Panc1 (cell line): Measurements from ENCODE around the gene DAAM2. TPM values are rescaled to one million over a fixed set of nuclear protein-coding genes. Genes with fewer than 3 reads are reported as not detected.

Experiments
- ATAC-seq: fragments of 200-7000 bp; cut with Tn5 transposase; 2 replicates; pipeline ENCODE4 v1.9.1; 2020; ENCODE audit warnings: mild to moderate bottlenecking, moderate library complexity
- BruUV-seq: library from RNA; stranded (reverse); fragments of 400-500 nt; replicated peaks from 2 replicates; lab custom pipeline; 2021; lab: Mats Ljungman, UMichigan
- CTCF ChIA-PET: fragments of 300-600 bp; sonication (Branson Sonifier 250); formaldehyde crosslinking; loops from one replicate; lab custom pipeline; 2022; ENCODE audit warnings: antibody characterized with exemption; lab: Charles Lee
- POLR2A ChIA-PET: fragments of 300-600 bp; sonication (Branson Sonifier 250); formaldehyde crosslinking; loops from one replicate; lab custom pipeline; 2022; ENCODE audit warnings: antibody characterized with exemption; lab: Charles Lee
- DNase-seq: peaks from one replicate; pipeline ENCODE4 v3.0.0-alpha.2; 2010; ENCODE audit warnings: low read depth, low spot score
- H3K27ac ChIP-seq: 2 replicates; pipeline ENCODE4 v1.5.1; 2011; ENCODE audit warnings: mild to moderate bottlenecking, low read length, inconsistent platforms
- H3K27me3 ChIP-seq: fragments of 200-500 bp; sonication (Bioruptor generic); 2 replicates; pipeline ENCODE4 v1.6.0; 2014; ENCODE audit warnings: low read length, inconsistent platforms; ENCODE audit not compliant: control insufficient read depth, insufficient read depth
- H3K36me3 ChIP-seq: fragments of 200-500 bp; sonication (Bioruptor generic); 2 replicates; pipeline ENCODE4 v1.5.1; 2014; ENCODE audit warnings: inconsistent platforms, mild to moderate bottlenecking, low read length, moderate library complexity; ENCODE audit not compliant: control insufficient read depth, insufficient read depth
- H3K4me1 ChIP-seq: 2 replicates; pipeline ENCODE4 v1.5.1; 2011; ENCODE audit warnings: inconsistent platforms, mild to moderate bottlenecking, low read length, moderate library complexity; ENCODE audit not compliant: control insufficient read depth, insufficient read depth
- H3K4me3 ChIP-seq, 2 experiments: 2 replicates each; pipeline ENCODE4 v1.5.1; 2011 to 2012; ENCODE audit warnings: low read depth in 2 of 2, low read length in 2 of 2, mild to moderate bottlenecking in 2 of 2, inconsistent platforms in 1 of 2, moderate library complexity in 1 of 2
- H3K9me3 ChIP-seq: fragments of 200-500 bp; sonication (Bioruptor generic); 2 replicates; pipeline ENCODE4 v1.5.1; 2014; ENCODE audit warnings: low read depth, mild to moderate bottlenecking, inconsistent platforms, low read length, moderate library complexity; ENCODE audit not compliant: control insufficient read depth, insufficient read depth
- POLR2AphosphoS5 ChIP-seq: IDR thresholded peaks from 2 replicates; pipeline ENCODE4 v1.6.1; 2012; ENCODE audit warnings: mild to moderate bottlenecking, low read depth, low read length, moderate library complexity
- SIN3A ChIP-seq: IDR thresholded peaks from 2 replicates; pipeline ENCODE4 v1.6.1; 2012; ENCODE audit warnings: low read depth, mild to moderate bottlenecking, low read length, moderate library complexity, borderline replicate concordance; ENCODE audit not compliant: insufficient read depth
- TCF7L2 ChIP-seq: IDR thresholded peaks from 2 replicates; pipeline ENCODE4 v1.6.1; 2011; ENCODE audit warnings: mild to moderate bottlenecking, low read depth, low read length, inconsistent platforms
- in situ Hi-C: cut with HindIII; loops from 2 replicates; pipeline ENCODE4 v1.10.0; 2016; ENCODE audit warnings: low sequenced_read_pairs, low pct_unique_long_range_greater_than_20kb
- intact Hi-C: fragments of 100-400 bp; cut with micrococcal nuclease; formaldehyde crosslinking; loops from one replicate; pipeline ENCODE4 v1.10.0; 2022; ENCODE audit not compliant: unreplicated experiment
- total RNA-seq: library from RNA; stranded (reverse); gene quantifications from one replicate; pipeline ENCODE4 v1.2.1, GENCODE V29; 2021; ENCODE audit not compliant: unreplicated experiment
- TF ChIP-seq, protein P1 (sequence below): fragments of 450-650 bp; IDR thresholded peaks from 2 replicates; pipeline ENCODE4 v1.5.1; 2017; ENCODE audit warnings: mild to moderate bottlenecking
- TF ChIP-seq, protein P2 (sequence below), 2 experiments: IDR thresholded peaks; 2 replicates each; pipeline ENCODE4 v1.6.1; 2011 to 2012; ENCODE audit warnings: low read depth in 2 of 2, control low read depth in 1 of 2, low read length in 1 of 2, mild to moderate bottlenecking in 1 of 2, moderate library complexity in 1 of 2; ENCODE audit not compliant: insufficient read depth in 1 of 2

Gene DAAM2
- total RNA-seq, 1 experiment from 2014 or later, result not detected

- Histone ChIP-seq H3K9me3 (no peaks in the 10 kb centered on the region), H3K27me3 (no peaks in the 10 kb centered on the region), H3K4me3 (no peak overlapping the region), H3K4me1 (no peaks in the 10 kb centered on the region), H3K27ac (no peak overlapping the region), H3K36me3 (no peaks in the 10 kb centered on the region)
- ATAC-seq (no peak), DNase-seq (no peak)
- intact Hi-C loops, result no loop called here
- CTCF ChIA-PET, result no interaction called here
- POLR2A ChIA-PET, result no interaction called here
- no TSS peak for BruUV-seq
- in situ Hi-C loops, result no loop called here
- TF ChIP-seq, protein P1, sequence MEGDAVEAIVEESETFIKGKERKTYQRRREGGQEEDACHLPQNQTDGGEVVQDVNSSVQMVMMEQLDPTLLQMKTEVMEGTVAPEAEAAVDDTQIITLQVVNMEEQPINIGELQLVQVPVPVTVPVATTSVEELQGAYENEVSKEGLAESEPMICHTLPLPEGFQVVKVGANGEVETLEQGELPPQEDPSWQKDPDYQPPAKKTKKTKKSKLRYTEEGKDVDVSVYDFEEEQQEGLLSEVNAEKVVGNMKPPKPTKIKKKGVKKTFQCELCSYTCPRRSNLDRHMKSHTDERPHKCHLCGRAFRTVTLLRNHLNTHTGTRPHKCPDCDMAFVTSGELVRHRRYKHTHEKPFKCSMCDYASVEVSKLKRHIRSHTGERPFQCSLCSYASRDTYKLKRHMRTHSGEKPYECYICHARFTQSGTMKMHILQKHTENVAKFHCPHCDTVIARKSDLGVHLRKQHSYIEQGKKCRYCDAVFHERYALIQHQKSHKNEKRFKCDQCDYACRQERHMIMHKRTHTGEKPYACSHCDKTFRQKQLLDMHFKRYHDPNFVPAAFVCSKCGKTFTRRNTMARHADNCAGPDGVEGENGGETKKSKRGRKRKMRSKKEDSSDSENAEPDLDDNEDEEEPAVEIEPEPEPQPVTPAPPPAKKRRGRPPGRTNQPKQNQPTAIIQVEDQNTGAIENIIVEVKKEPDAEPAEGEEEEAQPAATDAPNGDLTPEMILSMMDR, result no peak
- TF ChIP-seq, protein P2, sequence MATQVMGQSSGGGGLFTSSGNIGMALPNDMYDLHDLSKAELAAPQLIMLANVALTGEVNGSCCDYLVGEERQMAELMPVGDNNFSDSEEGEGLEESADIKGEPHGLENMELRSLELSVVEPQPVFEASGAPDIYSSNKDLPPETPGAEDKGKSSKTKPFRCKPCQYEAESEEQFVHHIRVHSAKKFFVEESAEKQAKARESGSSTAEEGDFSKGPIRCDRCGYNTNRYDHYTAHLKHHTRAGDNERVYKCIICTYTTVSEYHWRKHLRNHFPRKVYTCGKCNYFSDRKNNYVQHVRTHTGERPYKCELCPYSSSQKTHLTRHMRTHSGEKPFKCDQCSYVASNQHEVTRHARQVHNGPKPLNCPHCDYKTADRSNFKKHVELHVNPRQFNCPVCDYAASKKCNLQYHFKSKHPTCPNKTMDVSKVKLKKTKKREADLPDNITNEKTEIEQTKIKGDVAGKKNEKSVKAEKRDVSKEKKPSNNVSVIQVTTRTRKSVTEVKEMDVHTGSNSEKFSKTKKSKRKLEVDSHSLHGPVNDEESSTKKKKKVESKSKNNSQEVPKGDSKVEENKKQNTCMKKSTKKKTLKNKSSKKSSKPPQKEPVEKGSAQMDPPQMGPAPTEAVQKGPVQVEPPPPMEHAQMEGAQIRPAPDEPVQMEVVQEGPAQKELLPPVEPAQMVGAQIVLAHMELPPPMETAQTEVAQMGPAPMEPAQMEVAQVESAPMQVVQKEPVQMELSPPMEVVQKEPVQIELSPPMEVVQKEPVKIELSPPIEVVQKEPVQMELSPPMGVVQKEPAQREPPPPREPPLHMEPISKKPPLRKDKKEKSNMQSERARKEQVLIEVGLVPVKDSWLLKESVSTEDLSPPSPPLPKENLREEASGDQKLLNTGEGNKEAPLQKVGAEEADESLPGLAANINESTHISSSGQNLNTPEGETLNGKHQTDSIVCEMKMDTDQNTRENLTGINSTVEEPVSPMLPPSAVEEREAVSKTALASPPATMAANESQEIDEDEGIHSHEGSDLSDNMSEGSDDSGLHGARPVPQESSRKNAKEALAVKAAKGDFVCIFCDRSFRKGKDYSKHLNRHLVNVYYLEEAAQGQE (IDR thresholded peaks at IDR 0.05; ENCODE audit: insufficient read depth in 1 of 2, low read depth in 2 of 2, low read length in 1 of 2), result no peak
- TF ChIP-seq POLR2AphosphoS5, result no peak
- no peak for TF ChIP-seq TCF7L2
- TF ChIP-seq SIN3A, result no peak
Observed at GRCh38 chr6:39822846-39823815, 31.0 kb downstream of the DAAM2 start.

GRCh38 chr6:39824030-39824926, 32.1 kb downstream of the DAAM2 start:
- POLR2A ChIA-PET, result no interaction called here
- Histone ChIP-seq H3K9me3 (no peaks in the 10 kb centered on the region), H3K27ac (no peak overlapping the region), H3K4me3 (no peak overlapping the region), H3K4me1 (no peaks in the 10 kb centered on the region), H3K36me3 (no peaks in the 10 kb centered on the region), H3K27me3 (no peaks in the 10 kb centered on the region)
- in situ Hi-C loops (no loop called here), intact Hi-C loops (no loop called here)
- TF ChIP-seq SIN3A (no peak), TCF7L2 (no peak), POLR2AphosphoS5 (no peak)
- TF ChIP-seq, protein P2 (IDR thresholded peaks at IDR 0.05; ENCODE audit: insufficient read depth in 1 of 2, low read depth in 2 of 2, low read length in 1 of 2), result no peak
- TF ChIP-seq, protein P1, result no peak
- CTCF ChIA-PET, result no interaction called here
- DNase-seq (no peak), ATAC-seq (no peak)
- no TSS peak for BruUV-seq
